Right lobe of liver (tissue), 4 donors: ENCODE results near the gene TAS2R42.

ENCODE experiments used
- POLR2A ChIP-seq: fragments of 450-650 bp; IDR thresholded peaks from one replicate; pipeline ENCODE4 v1.6.1; 2017; ENCODE audit warnings: antibody characterized with exemption, mild to moderate bottlenecking
- TF ChIP-seq, protein P1 (sequence below), 4 donors: fragments of 200-600 bp in 3 of 4; fragments of 450-650 bp in 1 of 4; IDR thresholded peaks; one replicate each; pipeline versions ENCODE4 v1.5.1 to v1.8.0; 2016 to 2022; ENCODE audit warnings: antibody characterized with exemption in 4 of 4, mild to moderate bottlenecking in 2 of 4
- donor health status: DM: no; HTN: no; CAD: no.
- donor health status: DM: no; HTN: no; CAD: no.
- donor health status: DM: no; HTN: yes; CAD: no.

DNA sequence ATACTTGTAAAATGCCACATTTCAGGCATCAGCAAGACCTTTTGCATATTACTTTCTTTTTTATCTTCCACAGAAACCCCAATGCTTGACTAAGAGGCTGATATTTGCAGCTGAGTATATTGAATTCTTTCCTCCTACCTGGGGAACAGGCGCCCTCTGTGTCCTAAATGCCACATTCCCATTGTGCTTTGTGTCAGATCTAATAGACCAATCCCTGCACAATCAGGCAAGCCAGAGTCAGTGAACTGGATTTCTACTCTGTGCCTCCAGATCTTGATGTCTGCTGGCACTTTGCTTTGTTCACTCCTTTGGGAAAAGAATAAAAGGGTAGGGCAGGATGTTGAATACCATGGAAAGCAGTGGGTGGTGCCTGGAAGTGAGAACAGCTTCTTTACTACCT lies 22.4 kb upstream of the TAS2R42 start:
- TF ChIP-seq, protein P1, sequence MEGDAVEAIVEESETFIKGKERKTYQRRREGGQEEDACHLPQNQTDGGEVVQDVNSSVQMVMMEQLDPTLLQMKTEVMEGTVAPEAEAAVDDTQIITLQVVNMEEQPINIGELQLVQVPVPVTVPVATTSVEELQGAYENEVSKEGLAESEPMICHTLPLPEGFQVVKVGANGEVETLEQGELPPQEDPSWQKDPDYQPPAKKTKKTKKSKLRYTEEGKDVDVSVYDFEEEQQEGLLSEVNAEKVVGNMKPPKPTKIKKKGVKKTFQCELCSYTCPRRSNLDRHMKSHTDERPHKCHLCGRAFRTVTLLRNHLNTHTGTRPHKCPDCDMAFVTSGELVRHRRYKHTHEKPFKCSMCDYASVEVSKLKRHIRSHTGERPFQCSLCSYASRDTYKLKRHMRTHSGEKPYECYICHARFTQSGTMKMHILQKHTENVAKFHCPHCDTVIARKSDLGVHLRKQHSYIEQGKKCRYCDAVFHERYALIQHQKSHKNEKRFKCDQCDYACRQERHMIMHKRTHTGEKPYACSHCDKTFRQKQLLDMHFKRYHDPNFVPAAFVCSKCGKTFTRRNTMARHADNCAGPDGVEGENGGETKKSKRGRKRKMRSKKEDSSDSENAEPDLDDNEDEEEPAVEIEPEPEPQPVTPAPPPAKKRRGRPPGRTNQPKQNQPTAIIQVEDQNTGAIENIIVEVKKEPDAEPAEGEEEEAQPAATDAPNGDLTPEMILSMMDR (IDR thresholded peaks at IDR 0.05) = no peak
- no peak for TF ChIP-seq POLR2A
